Common myeloid progenitor, CD34-positive (primary cell): ENCODE data around the gene SLC22A3.

Experiments used
- CTCF ChIA-PET: fragments of 350-600 bp; sonication (Branson Sonifier 250); formaldehyde crosslinking; loops from one replicate; lab custom pipeline; 2021; ENCODE audit warnings: antibody characterized with exemption; lab: Charles Lee
- POLR2A ChIA-PET: fragments of 350-600 bp; sonication (Branson Sonifier 250); formaldehyde crosslinking; loops from one replicate; lab custom pipeline; 2021; ENCODE audit warnings: antibody characterized with exemption; lab: Charles Lee
- DNase-seq, 3 donors: peaks; one replicate each; pipeline versions ENCODE4 v3.0.0 to v3.0.0-alpha.2; 2013
- H3K27ac ChIP-seq, 2 experiments: 1 replicate in 1 of 2; 2 replicates in 1 of 2; pipeline ENCODE4 v1.7.0; 2013; ENCODE audit warnings: inconsistent platforms in 2 of 2, low read length in 2 of 2, mild to moderate bottlenecking in 2 of 2, low read depth in 1 of 2, moderate library complexity in 1 of 2; ENCODE audit not compliant: severe bottlenecking in 2 of 2, insufficient read depth in 1 of 2, poor library complexity in 1 of 2
- H3K27me3 ChIP-seq, 5 experiments: replicated peaks in 2 of 5; 1 replicate in 3 of 5; 2 replicates in 2 of 5; pipeline versions ENCODE4 v1.6.1 to v1.7.0; 2013; ENCODE audit warnings: low read length in 4 of 5, mild to moderate bottlenecking in 2 of 5, moderate library complexity in 2 of 5, inconsistent platforms in 1 of 5; ENCODE audit not compliant: insufficient read depth in 5 of 5, control insufficient read depth in 4 of 5
- H3K36me3 ChIP-seq, 4 experiments: 1 replicate in 2 of 4; 2 replicates in 2 of 4; pipeline versions ENCODE4 v1.6.1 to v1.7.0; 2013; ENCODE audit warnings: low read length in 3 of 4, control low read depth in 1 of 4, mild to moderate bottlenecking in 1 of 4; ENCODE audit not compliant: control insufficient read depth in 4 of 4, insufficient read depth in 4 of 4
- H3K4me1 ChIP-seq, 4 experiments: 1 replicate in 3 of 4; 2 replicates in 1 of 4; pipeline versions ENCODE4 v1.6.1 to v1.7.1; 2013; ENCODE audit warnings: low read length in 3 of 4, mild to moderate bottlenecking in 3 of 4, control low read depth in 1 of 4, inconsistent platforms in 1 of 4, moderate library complexity in 1 of 4; ENCODE audit not compliant: control insufficient read depth in 4 of 4, insufficient read depth in 4 of 4; ENCODE audit errors: control extremely low read depth in 1 of 4
- H3K4me3 ChIP-seq, 7 experiments: 1 replicate in 4 of 7; 2 replicates in 3 of 7; pipeline versions ENCODE4 v1.5.1 to v1.7.0; 2013; ENCODE audit warnings: mild to moderate bottlenecking in 7 of 7, low read length in 6 of 7, moderate library complexity in 6 of 7, inconsistent platforms in 2 of 7, low read depth in 2 of 7, control low read depth in 1 of 7; ENCODE audit not compliant: insufficient read depth in 4 of 7, control insufficient read depth in 1 of 7; ENCODE audit errors: extremely low read depth in 1 of 7
- H3K9me3 ChIP-seq, 5 experiments: 1 replicate in 4 of 5; 2 replicates in 1 of 5; pipeline versions ENCODE4 v1.6.1 to v1.7.1; 2013; ENCODE audit warnings: low read length in 4 of 5, mild to moderate bottlenecking in 2 of 5, inconsistent platforms in 1 of 5, low read depth in 1 of 5, moderate library complexity in 1 of 5; ENCODE audit not compliant: control insufficient read depth in 4 of 5, insufficient read depth in 2 of 5; ENCODE audit errors: control extremely low read depth in 1 of 5
- WGBS: methylation state at CpG from one replicate; pipeline ENCODE4 v1.1.5; 2013; ENCODE audit not compliant: insufficient coverage; 5-methylcytosine and 5-hydroxymethylcytosine counted together

SLC22A3 gene

GRCh38 chr6:160454303-160454702 lies 106.1 kb downstream of the SLC22A3 start:
- peaks cover 0 to 60% (median 6%) of the 10 kb centered on the region in 5 experiments for H3K27me3 ChIP-seq
- DNase-seq, result no peak
- H3K4me1 ChIP-seq, result peaks cover 7 to 29% (median 10%) of the 10 kb centered on the region in 4 experiments
- no peak overlapping the region for H3K27ac ChIP-seq
- POLR2A ChIA-PET, result interaction anchor here (0.5 kb wide), 1 partner anchor 52 kb away, joined by 3 read pairs; no protein-coding TSS in a partner anchor
- CTCF ChIA-PET, result interaction anchor here (1.2 to 2.5 kb wide), 3 partner anchors 351 to 599 kb away, joined by 3 to 10 read pairs (median 5); no protein-coding TSS in a partner anchor
- WGBS, result 100% methylated on average over 3 of the region's 6 CpGs
- H3K36me3 ChIP-seq, result no peaks in the 10 kb centered on the region
- no peaks in the 10 kb centered on the region for H3K9me3 ChIP-seq
- no peak overlapping the region for H3K4me3 ChIP-seq

GRCh38 chr6:160455081-160455480 lies 106.9 kb downstream of the SLC22A3 start:
- Histone ChIP-seq H3K27me3 (peaks cover 0 to 68% (median 14%) of the 10 kb centered on the region in 5 experiments), H3K4me3 (no peak overlapping the region), H3K9me3 (no peaks in the 10 kb centered on the region), H3K36me3 (no peaks in the 10 kb centered on the region), H3K27ac (no peak overlapping the region), H3K4me1 (peaks cover 7 to 37% (median 15%) of the 10 kb centered on the region in 4 experiments)
- CTCF ChIA-PET, result interaction anchor here (0.6 to 2.6 kb wide), 14 partner anchors 8 to 600 kb away, joined by 3 to 10 read pairs (median 4); no protein-coding TSS in a partner anchor
- 89% methylated on average over 3 of the region's 6 CpGs for WGBS
- POLR2A ChIA-PET, result no interaction called here
- DNase-seq, result no peak

GRCh38 chr6:160455541-160456213 lies 107.5 kb downstream of the SLC22A3 start:
- no peak overlapping the region for H3K27ac ChIP-seq

GRCh38 chr6:160456214-160456546 lies 108.0 kb downstream of the SLC22A3 start:
- DNase-seq, result no peak
- H3K4me3 ChIP-seq, result no peak overlapping the region
- 50% methylated on average over 2 of the region's 3 CpGs for WGBS
- no peak overlapping the region for H3K27ac ChIP-seq
- peaks cover 0 to 73% (median 11%) of the 10 kb centered on the region in 5 experiments for H3K27me3 ChIP-seq
- POLR2A ChIA-PET, result no interaction called here
- H3K36me3 ChIP-seq, result no peaks in the 10 kb centered on the region
- no peaks in the 10 kb centered on the region for H3K9me3 ChIP-seq
- H3K4me1 ChIP-seq, result peaks cover 7 to 46% (median 22%) of the 10 kb centered on the region in 4 experiments
- CTCF ChIA-PET, result interaction anchor here (0.6 to 2.6 kb wide), 8 partner anchors 9 to 666 kb away, joined by 3 to 10 read pairs (median 4); no protein-coding TSS in a partner anchor

More at GRCh38 chr6:160455541-160456213, 107.5 kb downstream of the SLC22A3 start:
- ChIA-PET POLR2A (no interaction called here), CTCF (interaction anchor here (0.6 to 2.6 kb wide), 15 partner anchors 8 to 666 kb away, joined by 3 to 10 read pairs (median 4); no protein-coding TSS in a partner anchor)
- no peaks in the 10 kb centered on the region for H3K36me3 ChIP-seq
- H3K4me1 ChIP-seq, result peaks cover 7 to 42% (median 19%) of the 10 kb centered on the region in 4 experiments
- 44% methylated on average over 11 of the region's 11 CpGs for WGBS
- no peak overlapping the region for H3K4me3 ChIP-seq
- peak; percentile 56 to 75 (median 73) for DNase-seq
- H3K9me3 ChIP-seq, result no peaks in the 10 kb centered on the region
- peaks cover 0 to 73% (median 13%) of the 10 kb centered on the region in 5 experiments for H3K27me3 ChIP-seq

GRCh38 chr6:160457823-160458222 lies 109.6 kb downstream of the SLC22A3 start:
- H3K4me3 ChIP-seq, result no peak overlapping the region
- H3K27me3 ChIP-seq, result peaks cover 0 to 69% (median 14%) of the 10 kb centered on the region in 5 experiments
- no peaks in the 10 kb centered on the region for H3K9me3 ChIP-seq
- POLR2A ChIA-PET, result no interaction called here
- peak; percentile 8 to 35 (median 34) for DNase-seq
- no peak overlapping the region for H3K27ac ChIP-seq
- CTCF ChIA-PET, result interaction anchor here (1.8 to 2.6 kb wide), 2 partner anchors 76 to 320 kb away, joined by 5 to 10 read pairs; no protein-coding TSS in a partner anchor
- peaks cover 20 to 59% (median 35%) of the 10 kb centered on the region in 4 experiments for H3K4me1 ChIP-seq
- 13% methylated on average over 2 of the region's 4 CpGs for WGBS
- no peaks in the 10 kb centered on the region for H3K36me3 ChIP-seq

- no peak overlapping the region for H3K4me3 ChIP-seq
- H3K27ac ChIP-seq, result no peak overlapping the region
- CTCF ChIA-PET, result no interaction called here
- WGBS, result 83% methylated on average over 1 of the region's 3 CpGs
- peaks cover 22 to 69% (median 41%) of the 10 kb centered on the region in 4 experiments for H3K4me1 ChIP-seq
- DNase-seq, result no peak
- peaks cover 3 to 81% (median 22%) of the 10 kb centered on the region in 5 experiments for H3K27me3 ChIP-seq
- POLR2A ChIA-PET, result no interaction called here
- no peaks in the 10 kb centered on the region for H3K36me3 ChIP-seq
- peaks cover 0 to 7% (median 0%) of the 10 kb centered on the region in 5 experiments for H3K9me3 ChIP-seq
These were observed 113.5 kb downstream of the SLC22A3 start for GRCh38 chr6:160461641-160462040.

- DNase-seq, result no peak
- POLR2A ChIA-PET, result no interaction called here
- peaks cover 22 to 67% (median 41%) of the 10 kb centered on the region in 4 experiments for H3K4me1 ChIP-seq
These were observed 113.9 kb downstream of the SLC22A3 start for GRCh38 chr6:160462116-160462515.

More at GRCh38 chr6:160462116-160462515, 113.9 kb downstream of the SLC22A3 start:
- Histone ChIP-seq H3K27ac (no peak overlapping the region), H3K4me3 (no peak overlapping the region), H3K9me3 (peaks cover 0 to 7% (median 0%) of the 10 kb centered on the region in 5 experiments), H3K36me3 (no peaks in the 10 kb centered on the region), H3K27me3 (peaks cover 3 to 81% (median 22%) of the 10 kb centered on the region in 5 experiments)
- CTCF ChIA-PET, result no interaction called here
